IMR-90 (cell line): ENCODE measurements around the gene NXPE1. TPM values are rescaled to one million over a fixed set of nuclear protein-coding genes. Genes with fewer than 3 reads are reported as not detected.

Source experiments
- ATAC-seq: fragments of 200-7000 bp; cut with Tn5 transposase; 2 replicates; pipeline ENCODE4 v1.9.1; 2020; ENCODE audit warnings: low read depth, mild to moderate bottlenecking, moderate library complexity
- BruUV-seq: library from RNA; stranded (reverse); fragments of 400-500 nt; replicated peaks from 2 replicates; lab custom pipeline; 2021; lab: Mats Ljungman, UMichigan
- CTCF ChIA-PET: fragments of 300-600 bp; formaldehyde crosslinking; extraction: SDS; loops from one replicate; lab custom pipeline; 2021; ENCODE audit warnings: antibody characterized with exemption; lab: Yijun Ruan, JAX
- POLR2A ChIA-PET: fragments of 300-600 bp; sonication (Branson Sonifier 250); formaldehyde crosslinking; loops from one replicate; lab custom pipeline; 2022; ENCODE audit warnings: antibody characterized with exemption; ENCODE audit not compliant: unreplicated experiment; lab: Charles Lee
- DNase-seq: peaks from one replicate; pipeline ENCODE4 v3.0.0; 2013
- H2AFZ ChIP-seq: replicated peaks from 2 replicates; pipeline ENCODE3; 2013; ENCODE audit warnings: low read length, mild to moderate bottlenecking; ENCODE audit not compliant: poor library complexity
- H2AK5ac ChIP-seq: 2 replicates; pipeline ENCODE4 v1.6.1; 2013; ENCODE audit warnings: low read depth, low read length, inconsistent platforms
- H2AK9ac ChIP-seq: replicated peaks from 2 replicates; pipeline ENCODE3; 2013; ENCODE audit warnings: mild to moderate bottlenecking, low read depth, low read length, moderate library complexity; ENCODE audit not compliant: poor library complexity
- H2BK120ac ChIP-seq: 2 replicates; pipeline ENCODE4 v1.6.1; 2013; ENCODE audit warnings: low read depth, low read length, inconsistent platforms
- H2BK15ac ChIP-seq: 3 replicates; pipeline ENCODE4 v1.6.1; 2013; ENCODE audit warnings: low read depth, low read length, inconsistent platforms
- H2BK20ac ChIP-seq: 2 replicates; pipeline ENCODE4 v1.6.1; 2013; ENCODE audit warnings: low read depth, mild to moderate bottlenecking, inconsistent platforms, low read length, moderate library complexity
- H2BK5ac ChIP-seq: 2 replicates; pipeline ENCODE4 v1.6.1; 2013; ENCODE audit warnings: mild to moderate bottlenecking, low read depth, low read length, inconsistent platforms; ENCODE audit not compliant: poor library complexity, severe bottlenecking
- H3K14ac ChIP-seq: replicated peaks from 2 replicates; pipeline ENCODE4 v1.6.1; 2013; ENCODE audit warnings: low read depth, low read length, inconsistent platforms
- H3K18ac ChIP-seq: 2 replicates; pipeline ENCODE4 v1.6.1; 2013; ENCODE audit warnings: low read depth, low read length, control low read depth
- H3K23ac ChIP-seq: 2 replicates; pipeline ENCODE4 v1.6.1; 2013; ENCODE audit warnings: low read depth, low read length, inconsistent platforms
- H3K27ac ChIP-seq: 2 replicates; pipeline ENCODE4 v1.5.1; 2013; ENCODE audit warnings: mild to moderate bottlenecking, control low read depth, low read length; ENCODE audit not compliant: insufficient read depth
- H3K27me3 ChIP-seq: 2 replicates; pipeline ENCODE4 v1.6.1; 2013; ENCODE audit warnings: low read length; ENCODE audit not compliant: control insufficient read depth, insufficient read depth
- H3K36me3 ChIP-seq: 2 replicates; pipeline ENCODE4 v1.6.1; 2013; ENCODE audit warnings: low read length, mixed read lengths; ENCODE audit not compliant: control insufficient read depth, insufficient read depth
- H3K4ac ChIP-seq: 2 replicates; pipeline ENCODE4 v1.6.1; 2013; ENCODE audit warnings: low read depth, low read length, inconsistent platforms
- H3K4me1 ChIP-seq: 2 replicates; pipeline ENCODE4 v1.6.1; 2013; ENCODE audit warnings: low read length, mixed read lengths; ENCODE audit not compliant: control insufficient read depth, insufficient read depth
- H3K4me2 ChIP-seq: 2 replicates; pipeline ENCODE4 v1.6.1; 2013; ENCODE audit warnings: low read depth, mild to moderate bottlenecking, control low read depth, low read length, moderate library complexity
- H3K4me3 ChIP-seq: 2 replicates; pipeline ENCODE4 v1.5.1; 2013; ENCODE audit warnings: low read depth, mild to moderate bottlenecking, control low read depth, low read length, moderate library complexity; ENCODE audit not compliant: insufficient read depth
- H3K56ac ChIP-seq: 2 replicates; pipeline ENCODE4 v1.6.1; 2013; ENCODE audit warnings: low read length, inconsistent platforms; ENCODE audit not compliant: insufficient read depth; ENCODE audit errors: extremely low read depth
- H3K79me1 ChIP-seq, 2 experiments: 2 replicates each; pipeline ENCODE4 v1.6.1; 2013; ENCODE audit warnings: low read length in 2 of 2, inconsistent platforms in 1 of 2, low read depth in 1 of 2
- H3K9ac ChIP-seq: 2 replicates; pipeline ENCODE4 v1.6.1; 2013; ENCODE audit warnings: low read depth, low read length, control low read depth
- H3K9me1 ChIP-seq: 2 replicates; pipeline ENCODE4 v1.6.1; 2013; ENCODE audit warnings: low read length, inconsistent platforms; ENCODE audit not compliant: insufficient read depth
- H3K9me3 ChIP-seq: 2 replicates; pipeline ENCODE4 v1.6.1; 2013; ENCODE audit warnings: low read length; ENCODE audit not compliant: control insufficient read depth, insufficient read depth
- H4K20me1 ChIP-seq: 2 replicates; pipeline ENCODE4 v1.6.1; 2013; ENCODE audit warnings: low read length, inconsistent platforms; ENCODE audit not compliant: insufficient read depth
- H4K5ac ChIP-seq: 2 replicates; pipeline ENCODE4 v1.6.1; 2013; ENCODE audit warnings: mild to moderate bottlenecking, low read depth, low read length, control low read depth
- H4K8ac ChIP-seq, 2 experiments: 2 replicates each; pipeline ENCODE4 v1.6.1; 2013; ENCODE audit warnings: low read depth in 2 of 2, low read length in 2 of 2, control low read depth in 1 of 2, inconsistent platforms in 1 of 2
- H4K91ac ChIP-seq: 2 replicates; pipeline ENCODE4 v1.6.1; 2013; ENCODE audit warnings: low read depth, low read length, inconsistent platforms; ENCODE audit not compliant: insufficient read depth
- FOS ChIP-seq: fragments of 150-350 bp; IDR thresholded peaks from 2 replicates; pipeline ENCODE4 v1.6.1; 2016; ENCODE audit warnings: low read depth, low read length
- MXI1 ChIP-seq: IDR thresholded peaks from 2 replicates; pipeline ENCODE4 v1.6.1; 2012; ENCODE audit warnings: low read depth, mild to moderate bottlenecking, low read length, moderate library complexity, borderline replicate concordance
- SMC3 ChIP-seq: fragments of 150-350 bp; IDR thresholded peaks from 2 replicates; pipeline ENCODE4 v1.6.1; 2016; ENCODE audit warnings: low read depth, mild to moderate bottlenecking, antibody characterized with exemption, low read length, moderate library complexity
- WGBS, 2 experiments: methylation state at CpG; one replicate each; pipeline versions ENCODE4 v1.1.5 to v1.1.7; 2013; ENCODE audit warnings: missing lambda C conversion rate in 2 of 2; ENCODE audit not compliant: insufficient read length in 1 of 2; ENCODE audit errors: extremely low coverage in 2 of 2; 5-methylcytosine and 5-hydroxymethylcytosine counted together
- dilution Hi-C: fragments of 300-500 bp; cut with HindIII; formaldehyde crosslinking; loops from one replicate; pipeline ENCODE4 v1.14.3; 2018; ENCODE audit warnings: low sequenced_read_pairs; ENCODE audit not compliant: unreplicated experiment
- in situ Hi-C: fragments of 300-500 bp; cut with MboI; formaldehyde crosslinking; loops from 3 replicates; pipeline ENCODE4 v1.14.3; 2019; ENCODE audit warnings: low sequenced_read_pairs, inconsistent platforms, mixed read lengths
- intact Hi-C: fragments of 100-400 bp; cut with micrococcal nuclease; formaldehyde crosslinking; loops from 2 replicates; pipeline ENCODE4 v1.10.0; 2022
- polyA plus RNA-seq, 3 experiments: library from polyadenylated mRNA; depleted of rRNA; stranded (reverse); fragments of >200 nt; gene quantifications; 2 replicates each; pipeline ENCODE4 v1.2.3, GENCODE V29; 2012; ENCODE audit warnings: low replicate concordance in 1 of 3
- total RNA-seq: library from RNA; depleted of rRNA; stranded (reverse); fragments of >200 nt; gene quantifications from 2 replicates; pipeline ENCODE4 v1.2.3, GENCODE V29; 2012

The NXPE1 gene
- total and polyA plus RNA-seq, 2 of the 4 experiments (the other 2 are of a cell fraction) = not detected

- no peaks in the 10 kb centered on the region for H3K9me1 ChIP-seq
- no peaks in the 10 kb centered on the region for H3K4me1 ChIP-seq
- no peaks in the 10 kb centered on the region for H3K79me1 ChIP-seq
- no peak overlapping the region for H3K4ac ChIP-seq
- H2BK20ac ChIP-seq = no peak overlapping the region
- no peak overlapping the region for H2BK15ac ChIP-seq
- no peak overlapping the region for H2BK5ac ChIP-seq
- H2AFZ ChIP-seq = no peak overlapping the region
- no peaks in the 10 kb centered on the region for H4K20me1 ChIP-seq
- no peaks in the 10 kb centered on the region for H3K36me3 ChIP-seq
- dilution Hi-C loops (no loop called here), in situ Hi-C loops (no loop called here), intact Hi-C loops (no loop called here)
- no peak overlapping the region for H4K5ac ChIP-seq
- no peak overlapping the region for H3K14ac ChIP-seq
- no peak overlapping the region for H3K23ac ChIP-seq
- no peak overlapping the region for H3K4me3 ChIP-seq
- WGBS, 2 experiments = 100% methylated on average over 1 of the region's 3 CpGs; no CpG with 5 or more reads in 1 of the 2 experiments
- H3K56ac ChIP-seq = no peak overlapping the region
- H4K8ac ChIP-seq = no peak overlapping the region
- no peak overlapping the region for H3K27ac ChIP-seq
- ATAC-seq (no peak), DNase-seq (no peak)
- H3K18ac ChIP-seq = no peak overlapping the region
- ChIA-PET POLR2A (no interaction called here), CTCF (no interaction called here)
- H2AK9ac ChIP-seq = no peak overlapping the region
- no peak overlapping the region for H2BK120ac ChIP-seq
- no TSS peak for BruUV-seq
- H3K27me3 ChIP-seq = no peaks in the 10 kb centered on the region
- no peak overlapping the region for H3K4me2 ChIP-seq
- no peaks in the 10 kb centered on the region for H3K9me3 ChIP-seq
- H3K9ac ChIP-seq = no peak overlapping the region
- no peak overlapping the region for H4K91ac ChIP-seq
- TF ChIP-seq SMC3 (no peak), MXI1 (no peak), FOS (no peak)
- no peak overlapping the region for H2AK5ac ChIP-seq
Measured at GRCh38 chr11:114569801-114570200, 10.1 kb upstream of the NXPE1 start.
